HG02981 (cell line): Measurements from ENCODE around the gene CLEC19A.

ENCODE experiments used
- ATAC-seq: cut with Tn5 transposase; IDR thresholded peaks from one replicate; pipeline ENCODE4 v1.9.1; 2021; ENCODE audit warnings: mild to moderate bottlenecking, moderate library complexity; ENCODE audit not compliant: unreplicated experiment

CLEC19A gene

DNA sequence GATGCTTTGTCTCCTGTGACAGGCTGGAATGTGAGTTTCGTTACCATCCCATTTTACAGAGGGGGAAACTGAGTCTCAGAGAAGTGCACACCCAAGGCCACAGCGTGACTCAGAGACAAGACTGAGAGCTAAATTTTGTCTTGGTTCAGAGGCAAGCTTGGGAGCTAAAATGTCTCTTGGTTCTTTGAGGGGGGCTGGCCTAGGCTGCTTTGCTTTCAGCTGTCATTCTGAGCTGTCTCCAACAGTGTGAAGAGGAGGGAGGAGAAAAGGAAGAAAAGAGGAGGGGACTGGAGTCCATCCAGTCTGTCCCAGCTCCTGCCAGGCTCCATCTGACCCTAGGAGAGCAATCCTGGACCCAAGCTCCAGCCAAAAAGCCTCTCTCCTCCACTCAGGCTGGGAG lies at the start of gene CLEC19A:
Gene CLEC19A, plus strand, starts transcription at position 301 of the 400 bp plus-strand sequence. CDS start 121 bp downstream, outside the sequence.
- ATAC-seq = no peak

DNA sequence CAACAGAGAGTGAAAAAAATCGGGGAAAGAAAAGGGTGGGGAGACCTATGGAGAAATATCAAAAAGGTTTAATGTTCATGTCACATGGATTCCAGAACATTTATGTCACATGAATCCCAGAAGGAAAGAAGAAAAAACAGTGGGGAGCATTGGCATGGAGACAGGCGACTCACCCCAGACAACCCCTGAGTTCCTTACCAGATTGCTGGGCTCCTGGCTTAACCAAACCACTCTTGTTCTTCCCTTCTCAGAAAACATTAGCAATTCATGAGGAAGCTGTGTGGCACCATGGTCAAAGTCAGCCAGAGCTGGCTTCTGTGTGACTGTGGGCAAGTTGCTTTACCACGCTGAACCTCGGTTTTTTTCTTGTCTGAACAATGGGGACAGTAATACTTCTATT lies 49.6 kb upstream of the CLEC19A start:
- no peak for ATAC-seq

DNA sequence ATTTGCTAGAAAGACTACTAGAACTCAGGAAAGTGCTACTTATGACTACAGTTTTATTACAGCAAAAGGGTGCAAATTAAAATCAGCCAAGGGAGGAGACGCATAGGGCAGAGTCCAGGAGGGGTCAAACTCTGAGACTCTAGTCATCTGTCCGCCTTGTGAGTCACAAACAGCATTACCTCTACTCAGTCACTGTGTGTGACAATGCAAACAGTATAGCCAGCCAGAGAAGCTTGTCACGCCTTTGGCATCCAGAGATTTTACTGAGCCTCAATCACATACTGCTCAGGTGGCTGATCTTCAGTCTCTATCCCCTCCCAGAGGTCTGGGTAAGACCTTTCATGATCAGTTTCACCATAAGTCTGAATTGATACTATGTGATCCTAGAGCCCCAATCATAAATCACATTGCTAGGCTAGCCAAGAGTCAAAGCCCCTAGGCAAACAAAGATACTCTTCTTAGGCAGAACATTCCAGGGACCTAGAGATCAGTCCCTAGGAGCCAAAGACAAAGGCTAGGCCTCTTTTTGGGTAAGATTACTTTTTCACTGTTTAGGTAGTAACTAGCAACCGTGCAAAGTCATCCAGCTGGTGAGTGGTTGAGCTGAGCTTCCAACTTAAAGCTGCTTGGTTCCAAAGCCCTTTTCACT lies 48.8 kb upstream of the CLEC19A start:
- ATAC-seq = no peak

DNA sequence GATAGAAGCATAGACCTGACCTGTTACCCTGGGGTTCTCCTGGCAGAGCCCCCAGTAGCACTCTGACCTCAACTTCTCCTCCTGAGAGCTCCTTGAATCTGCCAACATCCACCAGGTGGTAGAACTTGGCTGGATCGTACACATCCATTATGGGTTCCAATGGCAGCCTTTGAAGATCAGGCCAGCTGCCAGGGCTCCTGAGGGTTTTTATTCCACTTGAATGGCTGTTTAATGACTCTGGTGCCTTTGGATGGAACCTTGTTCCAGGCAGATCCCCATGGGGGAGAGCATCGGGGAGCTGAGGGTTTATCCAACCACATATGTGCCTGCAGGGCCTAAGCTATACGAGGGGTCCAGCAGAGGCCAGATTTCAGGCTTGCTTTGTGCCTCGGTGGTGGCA lies 47.1 kb upstream of the CLEC19A start:
- no peak for ATAC-seq

DNA sequence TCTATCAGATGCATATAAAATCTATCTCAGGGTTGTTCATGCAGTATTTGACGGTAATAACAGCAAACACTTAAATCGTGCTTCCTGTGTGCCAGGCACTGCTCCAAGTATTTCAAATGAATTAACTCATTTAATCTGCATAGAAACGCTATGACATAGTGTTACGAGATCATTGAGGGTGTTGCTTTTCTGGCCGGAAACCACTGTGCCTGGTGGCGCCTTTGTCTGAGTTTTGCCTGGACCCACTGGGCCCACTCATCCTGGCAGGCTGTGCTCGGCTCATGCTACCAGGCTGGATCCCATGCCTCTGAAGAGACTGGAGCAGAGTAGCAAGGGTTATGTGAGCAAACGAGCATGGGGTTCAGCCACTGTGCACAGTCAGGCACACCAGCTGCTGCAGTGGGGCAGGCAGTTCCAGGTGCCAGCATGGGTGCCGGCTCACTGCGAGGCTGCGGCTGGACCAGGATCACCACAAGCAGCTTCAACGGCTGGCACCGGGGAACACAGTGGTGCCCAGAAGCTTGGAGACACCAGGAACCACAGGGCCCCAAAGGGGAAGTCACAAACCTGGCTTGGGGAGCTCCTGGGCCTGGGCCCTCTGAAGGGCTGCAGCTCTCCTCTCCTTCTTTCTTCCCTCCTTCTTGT lies 45.9 kb upstream of the CLEC19A start:
- ATAC-seq = no peak

DNA sequence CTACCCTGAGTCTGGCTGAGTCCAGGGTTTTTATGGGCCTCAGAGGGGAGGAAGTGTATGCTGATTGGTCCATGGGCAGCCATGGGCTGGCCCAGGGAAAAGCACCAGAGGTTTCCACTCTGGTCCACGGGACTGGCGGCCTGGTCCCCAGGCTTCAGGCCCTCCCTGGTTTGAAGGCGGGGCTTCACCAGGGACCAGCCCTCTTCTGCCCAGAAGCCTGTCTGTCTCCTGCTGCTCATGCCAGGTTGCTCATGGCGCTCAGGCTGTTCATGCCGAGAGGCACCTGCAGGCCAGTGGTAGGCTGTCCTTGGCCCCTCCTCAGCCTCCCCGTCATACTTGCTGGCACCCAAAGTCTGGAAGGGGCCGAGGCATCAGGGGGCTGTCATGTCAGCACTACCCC lies 45.0 kb upstream of the CLEC19A start:
- ATAC-seq = no peak

DNA sequence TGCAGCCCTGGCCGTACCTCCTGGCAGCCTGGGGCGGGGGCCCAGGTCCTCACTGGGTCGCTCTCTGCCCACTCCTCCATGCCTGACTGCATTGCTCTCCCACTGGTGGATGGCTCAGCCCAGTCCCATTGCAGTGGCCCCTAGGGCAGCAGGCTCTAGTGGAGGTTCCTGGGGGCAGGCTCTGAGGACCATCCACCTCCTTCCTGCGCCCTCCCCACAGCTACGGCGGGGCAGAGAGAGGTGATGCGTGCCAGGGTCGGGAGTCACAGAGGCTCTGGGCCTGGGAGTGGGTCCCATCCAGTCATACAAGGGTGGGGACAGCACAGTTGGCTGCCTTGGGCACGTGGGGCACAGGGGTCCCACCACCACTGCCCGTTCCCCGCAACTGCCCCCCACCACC lies 44.0 kb upstream of the CLEC19A start:
- no peak for ATAC-seq

DNA sequence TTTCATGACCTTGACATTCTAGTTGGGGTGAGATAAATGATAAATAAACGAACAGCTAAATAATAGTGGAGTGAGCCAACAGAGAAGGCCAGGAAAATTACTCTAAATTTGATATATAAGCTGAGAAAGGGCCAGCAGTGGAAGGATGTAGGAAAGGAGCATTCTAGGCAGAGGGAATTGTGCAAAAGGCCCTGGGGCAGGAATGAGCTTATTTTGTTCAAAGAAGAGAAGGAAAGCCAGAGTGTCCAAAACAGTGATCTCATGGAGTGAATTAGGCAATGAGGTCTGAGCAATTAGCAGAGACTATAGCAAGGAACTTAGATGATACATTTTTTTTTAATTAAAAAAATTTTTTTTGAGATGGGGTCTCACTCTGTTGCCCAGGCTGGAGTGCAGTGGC lies 43.3 kb upstream of the CLEC19A start:
- no peak for ATAC-seq

DNA sequence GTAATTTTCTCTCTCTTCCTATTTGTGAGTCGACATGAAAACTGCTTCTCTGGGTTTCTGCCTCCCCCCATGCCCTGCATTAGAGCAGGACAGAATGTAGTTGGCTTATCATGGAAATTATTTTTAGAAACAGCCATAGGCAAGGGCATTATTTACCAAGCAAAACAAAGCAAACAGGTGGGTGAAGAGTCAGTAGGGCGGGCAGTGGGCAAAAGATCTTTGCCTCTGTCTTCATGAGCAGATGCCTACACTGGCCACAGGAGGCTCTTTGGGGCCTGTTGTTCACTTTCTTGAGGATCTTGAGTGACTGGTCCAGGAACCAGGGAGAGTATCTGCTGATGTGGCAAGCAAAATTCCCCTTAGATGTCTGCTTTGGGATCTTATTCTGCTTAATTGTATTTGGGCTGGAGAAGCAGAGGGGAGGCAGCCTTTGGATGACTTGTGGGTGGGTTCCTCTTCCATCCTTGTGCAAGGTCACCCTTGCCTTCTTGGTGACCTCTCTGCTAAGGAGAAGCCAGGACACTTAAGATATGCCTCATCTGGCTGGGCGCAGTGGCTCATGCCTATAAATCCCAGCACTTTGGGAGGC lies 42.5 kb upstream of the CLEC19A start:
- ATAC-seq = no peak

DNA sequence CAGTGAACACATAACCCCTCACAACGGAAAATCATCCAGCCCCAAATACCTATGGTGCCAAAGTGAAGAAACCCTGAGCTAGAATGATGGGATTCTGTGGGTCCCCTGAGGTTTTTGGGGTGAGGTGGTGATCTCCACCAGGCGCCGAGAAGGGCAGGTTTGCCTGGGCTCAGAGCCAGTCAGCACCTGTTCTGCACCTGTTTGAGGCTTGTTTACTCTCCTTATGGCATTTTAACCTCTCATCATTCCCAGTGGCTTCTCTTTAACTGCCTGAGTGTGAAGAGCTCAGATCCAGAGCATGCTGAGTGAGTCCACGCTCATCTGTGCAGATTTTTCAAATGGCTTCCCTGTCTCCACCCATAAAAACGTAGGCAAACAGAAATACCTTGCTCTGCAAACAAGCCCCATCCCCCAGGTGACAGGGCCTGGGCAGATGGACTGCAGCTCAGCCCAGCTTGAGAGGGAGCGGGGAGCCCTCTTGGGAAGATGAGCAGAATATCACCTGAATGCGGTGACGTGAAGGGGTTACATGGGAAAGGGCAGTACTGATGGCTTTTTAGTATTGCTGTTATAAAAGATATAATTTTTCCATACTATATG lies 40.1 kb upstream of the CLEC19A start:
- ATAC-seq = no peak

DNA sequence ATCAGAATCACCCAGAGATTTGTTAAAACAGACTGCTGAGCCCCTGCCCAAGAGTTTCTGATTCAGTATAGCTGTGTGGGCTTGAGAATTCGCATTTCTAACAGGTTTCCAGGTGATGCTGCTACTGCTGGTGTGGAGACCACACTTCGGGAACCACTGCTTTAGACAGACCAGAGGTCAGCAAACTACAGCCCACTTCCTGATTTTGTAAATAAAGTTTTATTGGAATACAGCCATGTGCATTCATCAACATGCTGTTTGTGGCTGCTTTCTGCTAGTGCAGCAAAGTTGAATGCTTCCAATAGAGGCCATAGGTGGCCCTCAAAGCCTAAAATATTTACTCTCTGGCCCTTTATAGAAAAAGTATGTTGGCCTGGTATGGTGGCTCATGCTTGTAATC lies 32.6 kb upstream of the CLEC19A start:
- ATAC-seq = no peak

DNA sequence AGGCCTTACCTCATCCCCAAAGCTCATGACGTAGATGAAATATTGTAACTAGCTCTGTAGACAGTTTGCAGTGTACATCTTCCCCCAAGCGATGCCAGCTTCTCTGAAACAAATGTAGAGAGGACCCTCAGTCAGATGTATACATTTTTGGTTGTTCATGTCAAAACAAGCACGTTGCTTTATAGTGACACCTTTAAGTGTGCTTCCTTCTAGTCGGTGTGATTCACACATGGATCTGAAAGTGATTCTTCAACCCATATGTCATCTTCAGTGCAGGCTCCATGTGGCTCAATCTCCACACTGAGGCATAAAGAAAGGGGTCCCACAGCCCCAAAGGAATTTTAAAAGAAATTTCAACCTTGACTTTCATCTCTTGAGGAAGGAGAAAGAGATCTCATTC lies 30.9 kb upstream of the CLEC19A start:
- no peak for ATAC-seq

DNA sequence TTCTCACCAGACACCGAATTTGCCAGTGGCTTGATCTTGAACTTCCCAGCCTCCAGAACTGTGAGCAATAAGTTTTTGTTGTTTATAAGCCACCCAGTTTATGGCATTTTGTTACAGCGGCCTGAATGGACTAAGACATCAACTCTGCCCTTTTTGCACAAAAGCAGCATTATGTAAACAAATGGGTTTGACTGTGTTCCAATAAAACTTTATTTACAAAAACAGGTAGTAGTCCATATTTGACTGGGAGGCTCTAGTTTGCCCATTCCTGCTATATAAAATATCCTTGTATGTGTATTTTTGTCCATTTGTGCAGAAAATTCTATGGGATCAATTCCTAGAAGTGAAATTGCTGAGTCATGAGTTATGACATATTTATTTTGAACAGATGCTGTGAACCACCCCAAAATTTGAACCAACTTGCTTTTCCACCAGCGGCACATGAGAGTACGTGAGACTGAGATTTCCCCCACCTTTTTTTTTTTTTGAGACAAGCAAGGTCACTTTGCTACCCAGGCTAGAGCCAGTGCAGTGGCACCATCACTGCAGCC lies 21.3 kb upstream of the CLEC19A start:
- ATAC-seq = no peak

DNA sequence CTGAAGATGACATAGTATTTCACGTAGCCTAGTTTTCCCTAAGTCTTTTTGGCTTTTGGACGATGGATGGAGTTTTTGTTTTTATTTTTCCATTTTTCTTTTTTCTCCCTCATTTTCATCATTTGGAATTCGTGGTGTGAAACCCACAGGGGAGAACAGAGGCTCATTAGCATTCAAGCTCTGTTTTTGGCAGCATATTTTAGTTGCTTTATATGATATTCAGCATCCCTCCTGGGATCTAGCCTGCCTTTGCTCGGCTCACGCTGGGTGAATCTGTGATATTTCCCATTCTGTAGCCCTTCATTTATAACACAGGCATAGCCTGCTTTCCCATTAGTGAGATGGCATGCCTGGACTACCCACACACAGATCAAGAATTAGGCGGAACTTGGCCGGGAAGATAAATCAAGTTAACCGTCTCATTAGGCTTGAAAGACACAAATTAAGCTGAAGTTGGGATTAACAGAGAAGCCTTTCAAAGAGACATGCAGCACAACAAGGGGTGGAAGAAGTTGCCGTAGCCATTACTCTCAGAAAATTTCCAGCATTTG lies 20.1 kb upstream of the CLEC19A start:
- no peak for ATAC-seq

DNA sequence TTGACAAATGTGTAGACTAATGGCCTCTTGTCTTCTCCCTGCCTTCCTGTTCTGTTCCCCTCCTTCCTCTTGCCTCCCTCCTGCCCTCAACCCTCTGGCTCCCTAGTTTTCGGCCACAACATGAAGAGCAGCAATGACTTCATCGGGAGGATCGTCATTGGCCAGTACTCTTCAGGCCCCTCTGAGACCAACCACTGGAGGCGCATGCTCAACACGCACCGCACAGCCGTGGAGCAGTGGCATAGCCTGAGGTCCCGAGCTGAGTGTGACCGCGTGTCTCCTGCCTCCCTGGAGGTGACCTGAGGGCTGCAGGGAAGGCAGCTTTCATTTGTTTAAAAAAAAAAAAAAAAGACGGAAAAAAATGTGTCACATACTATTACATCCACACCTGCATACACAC lies 18.8 kb upstream of the CLEC19A start:
- ATAC-seq = no peak

DNA sequence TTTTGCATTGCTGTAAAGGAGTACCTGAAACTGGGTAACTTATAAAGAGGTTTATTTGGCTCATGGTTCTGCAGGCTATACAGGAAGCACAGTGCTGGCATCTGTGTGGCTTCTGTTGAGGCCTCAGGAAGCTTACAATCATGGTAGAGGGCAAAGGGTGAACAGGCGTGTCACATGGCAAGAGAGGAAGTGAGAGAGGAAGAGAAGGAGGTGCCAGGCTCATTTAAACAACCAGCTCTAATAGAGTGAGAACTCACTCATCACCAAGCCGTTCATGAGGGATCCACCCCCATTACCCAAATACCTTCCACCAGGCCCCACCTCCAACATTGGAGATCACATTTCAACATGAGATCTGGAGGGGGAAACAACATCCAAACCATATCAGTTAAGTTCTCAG lies 16.4 kb upstream of the CLEC19A start:
- ATAC-seq = no peak

DNA sequence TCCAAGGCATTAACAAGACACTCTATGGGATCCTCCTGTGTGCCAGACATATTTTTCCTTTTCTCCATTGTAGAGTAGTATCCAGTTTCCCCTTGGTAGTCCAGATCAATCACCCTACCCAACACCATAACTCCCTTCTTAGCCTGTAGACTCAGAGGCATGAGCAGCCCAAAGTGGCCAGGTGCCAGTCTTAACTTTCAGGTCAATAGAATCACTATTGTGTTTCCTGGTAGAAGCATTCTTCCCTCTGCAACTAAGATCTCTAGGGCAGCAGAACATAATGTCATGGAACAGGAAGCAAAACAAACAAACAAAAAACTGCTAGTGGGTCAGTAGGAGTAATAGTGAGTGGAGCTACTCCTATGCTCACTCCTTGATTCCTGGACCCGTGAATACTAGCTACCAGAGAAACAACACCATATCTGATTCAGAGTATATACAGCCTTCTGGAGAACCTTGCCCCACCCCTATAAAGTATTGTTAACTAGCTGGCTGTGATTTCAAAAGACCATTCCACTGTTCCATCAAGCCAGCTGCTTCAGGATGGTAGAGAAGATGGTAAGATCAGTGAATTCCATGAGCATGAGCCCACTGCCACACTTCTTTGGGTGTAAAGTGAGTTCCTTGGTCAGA lies 11.2 kb upstream of the CLEC19A start:
- no peak for ATAC-seq

DNA sequence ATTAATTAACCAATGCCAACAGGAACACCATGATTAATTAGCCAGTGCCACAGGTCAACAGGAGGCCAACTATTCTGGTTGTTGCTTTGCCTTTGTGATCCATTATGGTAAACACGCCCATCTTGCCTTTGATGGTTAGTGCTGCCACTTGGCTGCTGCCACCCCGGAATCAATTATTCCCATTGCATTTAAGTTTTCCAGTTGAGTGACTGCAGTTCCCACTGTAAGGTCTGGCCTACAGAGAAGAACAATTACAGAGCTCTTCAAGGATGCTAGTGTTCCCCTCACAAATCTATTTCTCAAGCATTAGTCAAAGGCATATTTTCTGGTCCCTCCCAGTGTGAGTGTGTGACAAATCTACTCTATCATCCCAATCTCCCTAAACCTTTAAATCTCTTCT lies 7.1 kb upstream of the CLEC19A start:
- no peak for ATAC-seq

DNA sequence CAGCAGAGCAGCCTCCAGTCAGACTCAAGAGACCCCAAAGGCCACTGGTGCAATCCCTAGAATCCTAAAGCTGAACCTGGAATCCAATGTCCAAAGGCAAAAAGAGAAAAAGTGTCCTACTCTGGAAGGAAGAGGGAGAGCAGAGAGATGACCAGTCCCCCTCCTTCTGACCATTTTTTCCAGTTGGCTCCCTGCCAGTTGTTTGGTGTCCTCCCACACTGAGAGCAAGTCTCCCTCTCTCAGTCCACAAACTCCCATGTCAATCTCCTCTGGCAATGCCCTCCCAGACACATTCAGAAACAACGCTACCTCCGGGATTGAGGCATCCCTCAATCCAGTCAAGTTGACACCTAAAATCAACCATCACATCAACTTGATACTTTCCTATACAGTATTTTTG lies 4.3 kb upstream of the CLEC19A start:
- no peak for ATAC-seq

DNA sequence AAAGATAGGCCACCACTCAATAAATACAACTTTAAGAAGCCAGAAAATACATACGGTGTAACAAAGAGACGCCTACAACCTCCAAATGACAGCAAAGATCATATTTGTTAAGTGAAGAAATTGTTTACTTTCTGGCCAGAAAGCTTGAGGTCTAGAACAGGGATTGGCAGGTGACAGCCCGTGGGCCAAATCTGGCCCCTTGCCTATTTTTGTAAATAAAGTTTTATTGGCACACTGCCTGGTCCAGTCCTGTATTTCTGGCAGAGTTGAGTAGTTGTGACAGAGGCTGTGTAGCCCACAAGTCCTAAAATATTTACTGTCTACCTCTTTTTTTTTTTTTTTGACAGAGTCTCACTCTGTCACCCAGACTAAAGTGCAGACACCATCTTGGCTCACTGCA lies 3.4 kb upstream of the CLEC19A start:
- no peak for ATAC-seq

DNA sequence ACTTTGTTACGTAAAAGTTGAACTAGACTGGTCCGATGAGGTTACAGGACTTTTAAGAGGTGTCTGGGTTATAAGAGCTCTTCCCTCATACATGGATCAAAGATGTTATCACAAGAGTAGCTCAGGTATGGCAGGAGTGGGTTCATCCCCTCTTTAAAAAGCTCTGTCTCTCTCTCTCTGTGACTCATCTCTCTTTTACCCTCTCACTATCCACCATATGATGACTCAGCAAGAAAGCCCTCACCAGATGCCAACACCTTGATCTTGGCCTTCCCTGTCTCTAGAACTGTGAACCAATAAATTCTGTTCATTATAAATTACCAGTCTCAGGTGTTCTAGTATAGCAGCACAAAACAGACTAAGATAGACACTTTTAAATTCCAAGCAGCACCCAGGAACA lies 1.9 kb upstream of the CLEC19A start:
- ATAC-seq = no peak
